Measurements from ENCODE around the gene PLD4. TPM values are rescaled to one million over a fixed set of nuclear protein-coding genes. Genes with fewer than 3 reads are reported as not detected.
"Not testable (repeated sequence)": the region's sequence is repeated elsewhere in the genome, so short reads cannot be mapped to it uniquely, and the experiment has no call there.

The PLD4 gene
- total and polyA plus RNA-seq, 7 donors, result 0.28 to 7.1 (median 0.71) TPM; not detected in 2

- Histone ChIP-seq H3K4me3 (no peak overlapping the region), H3K36me3 (no peaks in the 10 kb centered on the region), H3K9me3 (no peaks in the 10 kb centered on the region), H3K27ac (no peak overlapping the region), H3K4me1 (no peaks in the 10 kb centered on the region), H3K27me3 (peaks cover 0 to 8% (median 0%) of the 10 kb centered on the region in 3 donors)
- DNase-seq, result no peak
- intact Hi-C loops (cut with DNase I), result no loop called here
- 93 to 94% methylated on average over 7 of the region's 7 CpGs for WGBS, 2 donors
- no peak for TF ChIP-seq POLR2A (IDR thresholded peaks at IDR 0.05)
- no peak for TF ChIP-seq EP300 (IDR thresholded peaks at IDR 0.05)
- TF ChIP-seq POLR2AphosphoS5 (IDR thresholded peaks at IDR 0.05), result no peak
- TF ChIP-seq CTCF (IDR thresholded peaks at IDR 0.05), result no peak
Measured at GRCh38 chr14:104903990-104904389, 20.7 kb upstream of the PLD4 start.

- H3K36me3 ChIP-seq; DNase-seq; intact Hi-C loops (cut with DNase I); H3K9me3 ChIP-seq; H3K27ac ChIP-seq; H3K4me1 ChIP-seq; H3K27me3 ChIP-seq; H3K4me3 ChIP-seq: not testable (repeated sequence)
- 74 to 79% methylated on average over 38 of the region's 38 CpGs for WGBS, 2 donors
Measured at GRCh38 chr14:104904650-104905578, 19.8 kb upstream of the PLD4 start.

- H3K36me3 ChIP-seq; H3K27ac ChIP-seq; H3K27me3 ChIP-seq; DNase-seq; H3K4me1 ChIP-seq; H3K4me3 ChIP-seq; H3K9me3 ChIP-seq; intact Hi-C loops (cut with DNase I): not testable (repeated sequence)
- 83 to 87% methylated on average over 28 of the region's 28 CpGs for WGBS, 2 donors
Measured at GRCh38 chr14:104905579-104905933, 19.1 kb upstream of the PLD4 start.

GRCh38 chr14:104908303-104908702 is 16.4 kb upstream of the PLD4 start:
- TF ChIP-seq EP300 (IDR thresholded peaks at IDR 0.05) (no peak), POLR2AphosphoS5 (IDR thresholded peaks at IDR 0.05) (no peak), CTCF (IDR thresholded peaks at IDR 0.05) (no peak), POLR2A (IDR thresholded peaks at IDR 0.05) (no peak)
- H3K27ac ChIP-seq, result no peak overlapping the region
- H3K36me3 ChIP-seq, result no peaks in the 10 kb centered on the region
- intact Hi-C loops (cut with DNase I), result no loop called here
- H3K27me3 ChIP-seq, result peaks cover 0 to 8% (median 0%) of the 10 kb centered on the region in 3 donors
- whole genome bisulfite sequencing, 2 donors, result 17 to 23% methylated on average over 1 of the region's 1 CpG
- H3K4me3 ChIP-seq, result no peak overlapping the region
- DNase-seq, result no peak
- peaks cover 0 to 8% (median 2%) of the 10 kb centered on the region in 4 donors for H3K9me3 ChIP-seq
- H3K4me1 ChIP-seq, result no peaks in the 10 kb centered on the region

GRCh38 chr14:104912053-104912452 is 12.6 kb upstream of the PLD4 start:
- Histone ChIP-seq H3K4me1 (no peaks in the 10 kb centered on the region), H3K4me3 (no peak overlapping the region), H3K9me3 (peaks cover 0 to 8% (median 2%) of the 10 kb centered on the region in 4 donors), H3K36me3 (no peaks in the 10 kb centered on the region), H3K27ac (no peak overlapping the region), H3K27me3 (no peaks in the 10 kb centered on the region)
- TF ChIP-seq POLR2A (IDR thresholded peaks at IDR 0.05) (no peak), EP300 (IDR thresholded peaks at IDR 0.05) (no peak), CTCF (IDR thresholded peaks at IDR 0.05) (no peak), POLR2AphosphoS5 (IDR thresholded peaks at IDR 0.05) (no peak)
- intact Hi-C loops (cut with DNase I), result no loop called here
- no peak for DNase-seq
- 75 to 89% methylated on average over 3 of the region's 3 CpGs for WGBS, 2 donors
